Measurements from ENCODE around the gene TAC1. TPM values are rescaled to one million over a fixed set of nuclear protein-coding genes. Genes with fewer than 3 reads are reported as not detected.

TAC1 gene
- not detected for total RNA-seq
- polyA plus RNA-seq: not detected

DNA sequence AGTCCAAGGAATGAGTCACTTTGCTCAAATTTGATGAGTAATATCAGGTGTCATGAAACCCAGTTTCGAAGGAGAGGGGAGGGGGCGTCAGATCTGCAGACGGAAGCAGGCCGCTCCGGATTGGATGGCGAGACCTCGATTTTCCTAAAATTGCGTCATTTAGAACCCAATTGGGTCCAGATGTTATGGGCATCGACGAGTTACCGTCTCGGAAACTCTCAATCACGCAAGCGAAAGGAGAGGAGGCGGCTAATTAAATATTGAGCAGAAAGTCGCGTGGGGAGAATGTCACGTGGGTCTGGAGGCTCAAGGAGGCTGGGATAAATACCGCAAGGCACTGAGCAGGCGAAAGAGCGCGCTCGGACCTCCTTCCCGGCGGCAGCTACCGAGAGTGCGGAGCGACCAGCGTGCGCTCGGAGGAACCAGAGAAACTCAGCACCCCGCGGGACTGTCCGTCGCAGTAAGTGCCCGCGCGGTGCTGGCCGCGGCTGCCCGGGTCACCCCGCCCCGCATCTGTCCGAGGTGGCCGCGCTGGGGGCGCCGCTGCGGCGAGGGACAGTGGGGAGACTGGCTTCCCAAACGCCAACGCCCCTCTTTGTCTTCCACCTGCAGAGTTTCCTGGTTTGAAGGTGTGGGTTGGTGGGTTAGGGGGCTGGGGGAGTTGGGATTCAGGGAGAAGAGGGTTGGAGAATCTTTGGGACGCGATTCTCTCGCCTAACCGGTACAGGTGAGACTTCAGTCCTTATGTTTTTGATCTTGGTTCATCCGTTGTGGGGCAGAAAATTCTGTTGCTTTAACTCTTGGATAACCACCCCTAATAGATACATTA, at the start of gene TAC1:
Gene TAC1 (plus strand): TSS at position 351 of the 829 bp plus-strand sequence. CDS start 527 bp downstream, outside the sequence.
- Histone ChIP-seq H3K27me3 (ENCODE audit: control insufficient read depth in 4 of 4, insufficient read depth in 4 of 4, low read length in 3 of 4) (peaks cover 0 to 15% (median 4%) of the 10 kb centered on the region in 4 donors), H3K4me3 (ENCODE audit: low read depth in 1 of 3, low read length in 3 of 3) (no peak within 1 kb of the TSS), H3K36me3 (ENCODE audit: control insufficient read depth in 4 of 4, insufficient read depth in 3 of 4, low read depth in 1 of 4, low read length in 3 of 4) (no peaks in the 10 kb centered on the region), H3K27ac (ENCODE audit: low read depth in 1 of 2, low read length in 2 of 2) (no peak within 1 kb of the TSS), H3K9me3 (ENCODE audit: control insufficient read depth in 4 of 4, low read length in 3 of 4) (no peaks in the 10 kb centered on the region), H3K9ac (ENCODE audit: low read depth in 1 of 2, low read length in 2 of 2) (no peak within 1 kb of the TSS), H3K4me1 (ENCODE audit: control insufficient read depth in 4 of 4, insufficient read depth in 4 of 4, low read length in 3 of 4) (peaks cover 0 to 20% (median 6%) of the 10 kb centered on the region in 4 donors)
- DNase-seq (ENCODE audit: low spot score): no peak
- no peak for TF ChIP-seq HNF4G (IDR thresholded peaks at IDR 0.05)
- 4% methylated on average over 57 of the region's 57 CpGs for WGBS

GRCh38 chr7:97685952-97686351, 45.9 kb upstream of the TAC1 start:
- no peaks in the 10 kb centered on the region for H3K4me1 ChIP-seq (ENCODE audit: control insufficient read depth in 4 of 4, insufficient read depth in 4 of 4, low read length in 3 of 4)
- no peaks in the 10 kb centered on the region for H3K36me3 ChIP-seq (ENCODE audit: control insufficient read depth in 4 of 4, insufficient read depth in 3 of 4, low read depth in 1 of 4, low read length in 3 of 4)
- TF ChIP-seq GABPA (IDR thresholded peaks at IDR 0.05 in 1 of 2, conservative IDR thresholded peaks at IDR 0.05 in 1 of 2) (no peak), HNF4A (conservative IDR thresholded peaks at IDR 0.05) (no peak), TAF1 (conservative IDR thresholded peaks at IDR 0.05) (no peak), FOXA2 (IDR thresholded peaks at IDR 0.05) (no peak), HNF4G (IDR thresholded peaks at IDR 0.05) (no peak), FOXA1 (IDR thresholded peaks at IDR 0.05) (no peak), SP1 (IDR thresholded peaks at IDR 0.05) (no peak), JUND (IDR thresholded peaks at IDR 0.05) (no peak), RAD21 (IDR thresholded peaks at IDR 0.05) (no peak), NR2F2 (IDR thresholded peaks at IDR 0.05) (no peak), RXRA (IDR thresholded peaks at IDR 0.05) (no peak)
- TF ChIP-seq, protein P1, sequence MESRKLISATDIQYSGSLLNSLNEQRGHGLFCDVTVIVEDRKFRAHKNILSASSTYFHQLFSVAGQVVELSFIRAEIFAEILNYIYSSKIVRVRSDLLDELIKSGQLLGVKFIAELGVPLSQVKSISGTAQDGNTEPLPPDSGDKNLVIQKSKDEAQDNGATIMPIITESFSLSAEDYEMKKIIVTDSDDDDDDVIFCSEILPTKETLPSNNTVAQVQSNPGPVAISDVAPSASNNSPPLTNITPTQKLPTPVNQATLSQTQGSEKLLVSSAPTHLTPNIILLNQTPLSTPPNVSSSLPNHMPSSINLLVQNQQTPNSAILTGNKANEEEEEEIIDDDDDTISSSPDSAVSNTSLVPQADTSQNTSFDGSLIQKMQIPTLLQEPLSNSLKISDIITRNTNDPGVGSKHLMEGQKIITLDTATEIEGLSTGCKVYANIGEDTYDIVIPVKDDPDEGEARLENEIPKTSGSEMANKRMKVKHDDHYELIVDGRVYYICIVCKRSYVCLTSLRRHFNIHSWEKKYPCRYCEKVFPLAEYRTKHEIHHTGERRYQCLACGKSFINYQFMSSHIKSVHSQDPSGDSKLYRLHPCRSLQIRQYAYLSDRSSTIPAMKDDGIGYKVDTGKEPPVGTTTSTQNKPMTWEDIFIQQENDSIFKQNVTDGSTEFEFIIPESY (IDR thresholded peaks at IDR 0.05): no peak
- peaks cover 0 to 4% (median 1%) of the 10 kb centered on the region in 4 donors for H3K27me3 ChIP-seq (ENCODE audit: control insufficient read depth in 4 of 4, insufficient read depth in 4 of 4, low read length in 3 of 4)
- no peak overlapping the region for H3K27ac ChIP-seq (ENCODE audit: low read depth in 1 of 2, low read length in 2 of 2)
- H3K4me3 ChIP-seq (ENCODE audit: low read depth in 1 of 3, low read length in 3 of 3): no peak overlapping the region
- peaks cover 0 to 4% (median 0%) of the 10 kb centered on the region in 4 donors for H3K9me3 ChIP-seq (ENCODE audit: control insufficient read depth in 4 of 4, low read length in 3 of 4)
- H3K9ac ChIP-seq (ENCODE audit: low read depth in 1 of 2, low read length in 2 of 2): no peak overlapping the region
- WGBS: 77% methylated on average over 4 of the region's 4 CpGs
- DNase-seq (ENCODE audit: low spot score): no peak

GRCh38 chr7:97693586-97693985, 38.3 kb upstream of the TAC1 start:
- H3K9me3 ChIP-seq (ENCODE audit: control insufficient read depth in 4 of 4, low read length in 3 of 4): no peaks in the 10 kb centered on the region
- DNase-seq (ENCODE audit: low spot score): no peak
- H3K27ac ChIP-seq (ENCODE audit: low read depth in 1 of 2, low read length in 2 of 2): no peak overlapping the region
- WGBS: 71% methylated on average over 1 of the region's 1 CpG
- no peak overlapping the region for H3K9ac ChIP-seq (ENCODE audit: low read depth in 1 of 2, low read length in 2 of 2)
- no peak overlapping the region for H3K4me3 ChIP-seq (ENCODE audit: low read depth in 1 of 3, low read length in 3 of 3)
- H3K4me1 ChIP-seq (ENCODE audit: control insufficient read depth in 4 of 4, insufficient read depth in 4 of 4, low read length in 3 of 4): no peaks in the 10 kb centered on the region
- H3K36me3 ChIP-seq (ENCODE audit: control insufficient read depth in 4 of 4, insufficient read depth in 3 of 4, low read depth in 1 of 4, low read length in 3 of 4): no peaks in the 10 kb centered on the region
- H3K27me3 ChIP-seq (ENCODE audit: control insufficient read depth in 4 of 4, insufficient read depth in 4 of 4, low read length in 3 of 4): no peaks in the 10 kb centered on the region
- TF ChIP-seq FOXA1 (IDR thresholded peaks at IDR 0.05): no peak
- no peak for TF ChIP-seq CTCF (IDR thresholded peaks at IDR 0.05; ENCODE audit: low read depth, low read length, missing input control)
- TF ChIP-seq MAX (IDR thresholded peaks at IDR 0.05): no peak
- TF ChIP-seq ATF3 (IDR thresholded peaks at IDR 0.05): no peak
- TF ChIP-seq, protein P1 (IDR thresholded peaks at IDR 0.05): no peak
- no peak for TF ChIP-seq SP1 (IDR thresholded peaks at IDR 0.05)
- no peak for TF ChIP-seq EGR1 (IDR thresholded peaks at IDR 0.05; ENCODE audit: low read depth in 2 of 2)
- no peak for TF ChIP-seq GABPA (IDR thresholded peaks at IDR 0.05 in 1 of 2, conservative IDR thresholded peaks at IDR 0.05 in 1 of 2)
- TF ChIP-seq, protein P2, sequence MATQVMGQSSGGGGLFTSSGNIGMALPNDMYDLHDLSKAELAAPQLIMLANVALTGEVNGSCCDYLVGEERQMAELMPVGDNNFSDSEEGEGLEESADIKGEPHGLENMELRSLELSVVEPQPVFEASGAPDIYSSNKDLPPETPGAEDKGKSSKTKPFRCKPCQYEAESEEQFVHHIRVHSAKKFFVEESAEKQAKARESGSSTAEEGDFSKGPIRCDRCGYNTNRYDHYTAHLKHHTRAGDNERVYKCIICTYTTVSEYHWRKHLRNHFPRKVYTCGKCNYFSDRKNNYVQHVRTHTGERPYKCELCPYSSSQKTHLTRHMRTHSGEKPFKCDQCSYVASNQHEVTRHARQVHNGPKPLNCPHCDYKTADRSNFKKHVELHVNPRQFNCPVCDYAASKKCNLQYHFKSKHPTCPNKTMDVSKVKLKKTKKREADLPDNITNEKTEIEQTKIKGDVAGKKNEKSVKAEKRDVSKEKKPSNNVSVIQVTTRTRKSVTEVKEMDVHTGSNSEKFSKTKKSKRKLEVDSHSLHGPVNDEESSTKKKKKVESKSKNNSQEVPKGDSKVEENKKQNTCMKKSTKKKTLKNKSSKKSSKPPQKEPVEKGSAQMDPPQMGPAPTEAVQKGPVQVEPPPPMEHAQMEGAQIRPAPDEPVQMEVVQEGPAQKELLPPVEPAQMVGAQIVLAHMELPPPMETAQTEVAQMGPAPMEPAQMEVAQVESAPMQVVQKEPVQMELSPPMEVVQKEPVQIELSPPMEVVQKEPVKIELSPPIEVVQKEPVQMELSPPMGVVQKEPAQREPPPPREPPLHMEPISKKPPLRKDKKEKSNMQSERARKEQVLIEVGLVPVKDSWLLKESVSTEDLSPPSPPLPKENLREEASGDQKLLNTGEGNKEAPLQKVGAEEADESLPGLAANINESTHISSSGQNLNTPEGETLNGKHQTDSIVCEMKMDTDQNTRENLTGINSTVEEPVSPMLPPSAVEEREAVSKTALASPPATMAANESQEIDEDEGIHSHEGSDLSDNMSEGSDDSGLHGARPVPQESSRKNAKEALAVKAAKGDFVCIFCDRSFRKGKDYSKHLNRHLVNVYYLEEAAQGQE (IDR thresholded peaks at IDR 0.05): no peak
- no peak for TF ChIP-seq TAF1 (conservative IDR thresholded peaks at IDR 0.05)
- TF ChIP-seq JUND (IDR thresholded peaks at IDR 0.05): no peak

Data from liver (tissue), 9 donors.